Esophagus (tissue), 2 donors: ENCODE measurements around the gene KMT2E. TPM values are rescaled to one million over a fixed set of nuclear protein-coding genes. Genes with fewer than 3 reads are reported as not detected.
A peak's percentile ranks its signal among the peaks of the same experiment; 100 is the strongest.
"Not testable (repeated sequence)": the region's sequence is repeated elsewhere in the genome, so short reads cannot be mapped to it uniquely, and the experiment has no call there.

Experiments
- H3K27ac ChIP-seq, 2 donors: one replicate each; pipeline ENCODE4 v1.5.1; 2013; ENCODE audit warnings: low read depth in 2 of 2, mild to moderate bottlenecking in 2 of 2, inconsistent platforms in 1 of 2, low read length in 1 of 2, moderate library complexity in 1 of 2
- H3K27me3 ChIP-seq, 2 donors: one replicate each; pipeline ENCODE4 v1.6.1; 2013; ENCODE audit warnings: low read length in 2 of 2, control low read depth in 1 of 2, mild to moderate bottlenecking in 1 of 2; ENCODE audit not compliant: insufficient read depth in 2 of 2, control insufficient read depth in 1 of 2
- H3K36me3 ChIP-seq, 2 donors: one replicate each; pipeline ENCODE4 v1.6.1; 2013; ENCODE audit warnings: low read length in 1 of 2; ENCODE audit not compliant: control insufficient read depth in 2 of 2, insufficient read depth in 2 of 2
- H3K4me1 ChIP-seq, 2 donors: one replicate each; pipeline ENCODE4 v1.6.1; 2013; ENCODE audit warnings: low read length in 1 of 2; ENCODE audit not compliant: control insufficient read depth in 2 of 2, insufficient read depth in 2 of 2
- H3K4me3 ChIP-seq, 2 donors: one replicate each; pipeline ENCODE4 v1.5.1; 2013; ENCODE audit warnings: low read length in 2 of 2, mild to moderate bottlenecking in 2 of 2, low read depth in 1 of 2, moderate library complexity in 1 of 2
- H3K9me3 ChIP-seq, 2 donors: one replicate each; pipeline ENCODE4 v1.6.1; 2013; ENCODE audit warnings: mild to moderate bottlenecking in 2 of 2, low read depth in 1 of 2, low read length in 1 of 2, moderate library complexity in 1 of 2; ENCODE audit not compliant: control insufficient read depth in 2 of 2, insufficient read depth in 1 of 2
- WGBS, 2 donors: extraction: QIAGEN DNeasy Blood & Tissue Kit; methylation state at CpG; one replicate each; pipeline ENCODE4 v1.1.7; 2013; 5-methylcytosine and 5-hydroxymethylcytosine counted together
- polyA plus RNA-seq, 2 donors: library from polyadenylated mRNA; stranded (reverse); fragments of 200-250 nt; gene quantifications; one replicate each; pipeline ENCODE4 v1.2.3, GENCODE V29; 2013
- donor health status: healthy with polysubstance abuse.
- donor health status: Bipolar disorder and iron deficiency.

The KMT2E gene
- polyA plus RNA-seq, 2 donors = 10.8 to 15.0 TPM

DNA sequence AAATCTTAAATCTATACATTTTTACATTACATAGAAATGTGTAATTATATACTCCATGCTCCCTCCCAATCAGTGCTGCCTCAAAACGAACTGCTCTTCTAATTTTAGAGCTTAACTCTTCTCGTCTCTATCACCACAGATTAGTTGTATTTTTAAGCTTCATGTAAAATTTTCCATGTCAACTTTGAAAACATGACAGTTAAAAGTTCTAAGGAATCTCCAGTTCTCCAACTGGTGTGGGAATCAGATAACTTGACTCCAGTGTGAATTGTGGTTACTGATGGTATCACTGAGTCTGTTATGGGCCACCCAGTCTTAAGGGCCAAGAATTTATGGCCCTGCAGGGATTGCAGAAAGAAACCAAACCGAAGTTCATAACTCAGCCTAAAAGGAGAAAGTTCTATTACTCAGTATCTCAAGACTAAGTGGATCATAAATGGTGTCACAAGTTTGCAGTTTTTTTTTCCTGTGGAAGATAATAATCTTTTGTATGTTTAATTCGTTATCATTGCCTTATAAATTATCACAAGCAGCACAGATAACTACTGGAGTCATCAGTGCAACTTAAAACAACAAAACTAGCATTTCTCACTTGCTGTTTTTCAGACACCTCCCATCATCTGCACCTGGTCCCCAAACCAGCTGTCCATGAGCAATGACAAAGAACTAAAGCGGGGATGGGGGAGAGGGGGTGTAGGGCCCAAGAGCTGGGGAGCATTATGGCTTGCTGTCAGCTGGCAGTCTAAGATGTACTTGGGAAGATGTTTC lies 31.5 kb upstream of the KMT2E start:
- no peaks in the 10 kb centered on the region for H3K27me3 ChIP-seq
- peaks cover 0 to 2% of the 10 kb centered on the region in 2 donors for H3K36me3 ChIP-seq
- peaks cover 3 to 7% of the 10 kb centered on the region in 2 donors for H3K4me1 ChIP-seq
- peak overlapping the region; percentile 81 to 97 for H3K27ac ChIP-seq
- no peaks in the 10 kb centered on the region for H3K9me3 ChIP-seq
- H3K4me3 ChIP-seq = peak overlapping the region in 1 of 2 donors; percentile 77
- WGBS, 2 donors = 36 to 40% methylated on average over 5 of the region's 5 CpGs

DNA sequence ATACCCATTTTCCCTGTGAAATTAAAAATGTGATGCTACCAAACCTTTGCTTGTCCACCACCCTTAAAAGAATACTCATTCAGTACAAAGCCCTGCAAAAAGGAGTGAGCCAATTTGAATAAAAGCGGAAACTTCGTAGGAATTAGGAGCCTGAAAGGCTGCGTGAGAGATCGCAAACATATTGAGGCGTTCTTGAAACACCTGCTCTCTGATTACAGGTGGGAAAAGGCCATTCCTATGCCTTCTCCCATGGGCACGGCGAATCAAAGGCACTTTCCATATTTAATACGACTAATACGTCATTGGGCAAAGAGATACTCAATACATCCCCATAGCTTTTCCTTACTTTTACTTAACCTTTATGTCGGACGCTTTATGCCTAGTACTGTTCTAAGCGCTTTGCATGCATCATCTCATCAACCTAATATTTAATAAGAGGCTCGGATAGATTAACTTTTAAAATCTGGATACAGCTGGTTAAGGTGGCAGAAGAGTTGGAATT lies 30.9 kb upstream of the KMT2E start:
- Histone ChIP-seq H3K36me3 (peaks cover 0 to 2% of the 10 kb centered on the region in 2 donors), H3K4me1 (peaks cover 3 to 7% of the 10 kb centered on the region in 2 donors), H3K27me3 (no peaks in the 10 kb centered on the region), H3K27ac (peak overlapping the region; percentile 95 to 97), H3K4me3 (peak overlapping the region; percentile 55 to 77), H3K9me3 (no peaks in the 10 kb centered on the region)
- 12 to 20% methylated on average over 13 of the region's 13 CpGs for WGBS, 2 donors

- Histone ChIP-seq H3K4me1 (peaks cover 3 to 7% of the 10 kb centered on the region in 2 donors), H3K27me3 (no peaks in the 10 kb centered on the region), H3K27ac (peak overlapping the region; percentile 95 to 97), H3K9me3 (no peaks in the 10 kb centered on the region), H3K4me3 (peak overlapping the region; percentile 55 to 77), H3K36me3 (peaks cover under 1 to 2% of the 10 kb centered on the region in 2 donors)
- 0 to 1% methylated on average over 61 to 62 of the region's 62 CpGs for WGBS, 2 donors
These were observed 30.1 kb upstream of the KMT2E start for GRCh38 chr7:104983578-104984539.

DNA sequence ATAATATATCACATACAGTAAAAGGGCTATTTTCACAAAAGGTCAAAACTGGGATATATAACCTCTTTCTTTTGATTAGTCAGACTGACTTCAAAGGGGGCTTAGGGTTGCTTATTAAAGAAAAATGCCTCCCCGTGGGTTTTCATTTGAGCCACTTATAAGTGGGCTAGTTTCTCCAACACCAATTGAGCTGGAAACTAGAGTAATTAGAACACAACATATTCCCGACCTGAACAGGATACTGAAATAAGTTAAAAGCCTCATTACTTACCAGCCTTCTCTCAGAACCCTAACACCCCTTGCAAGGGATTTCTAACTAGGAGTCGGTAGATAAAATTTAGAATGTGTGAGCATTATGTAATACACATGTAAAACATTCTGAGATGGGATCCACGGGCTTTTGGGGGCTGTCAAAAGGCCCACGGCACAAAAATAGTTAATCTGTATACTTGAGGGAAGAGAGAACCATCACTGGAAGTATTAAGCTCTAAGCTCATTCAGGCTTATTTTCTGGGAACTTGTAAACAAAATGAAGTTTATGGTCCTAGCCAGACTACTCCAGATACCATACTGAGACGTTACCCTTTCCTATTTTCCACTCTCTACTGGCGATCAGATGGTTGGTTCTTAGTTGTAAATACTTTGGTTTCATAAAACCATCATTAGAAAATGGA lies 29.3 kb upstream of the KMT2E start:
- Histone ChIP-seq H3K4me3 (peak overlapping the region in 1 of 2 donors; percentile 77), H3K36me3 (peaks cover 2 to 5% of the 10 kb centered on the region in 2 donors), H3K27ac (peak overlapping the region; percentile 95 to 97), H3K4me1 (peaks cover 0 to 7% of the 10 kb centered on the region in 2 donors), H3K27me3 (no peaks in the 10 kb centered on the region), H3K9me3 (no peaks in the 10 kb centered on the region)
- 34 to 35% methylated on average over 7 of the region's 7 CpGs for WGBS, 2 donors

DNA sequence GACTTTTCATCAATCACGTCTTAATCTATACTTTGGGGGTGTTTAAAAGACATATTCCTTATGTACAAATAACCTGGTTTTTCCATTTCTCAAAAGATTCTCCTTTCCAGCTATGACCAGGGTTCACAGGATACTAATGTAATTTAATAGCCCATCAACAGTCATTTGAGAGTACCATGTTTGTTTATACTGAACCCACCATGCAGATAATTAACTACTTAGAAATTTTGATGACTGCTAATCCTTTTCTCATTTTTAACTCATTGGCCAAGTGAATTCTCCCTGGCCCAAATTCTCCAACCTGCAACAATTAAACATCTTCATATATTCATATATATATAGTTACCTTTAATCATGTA lies 28.8 kb upstream of the KMT2E start:
- H3K27ac ChIP-seq = no peak overlapping the region
- peaks cover 0 to 7% of the 10 kb centered on the region in 2 donors for H3K4me1 ChIP-seq
- 32 to 39% methylated on average over 1 of the region's 1 CpG for WGBS, 2 donors

DNA sequence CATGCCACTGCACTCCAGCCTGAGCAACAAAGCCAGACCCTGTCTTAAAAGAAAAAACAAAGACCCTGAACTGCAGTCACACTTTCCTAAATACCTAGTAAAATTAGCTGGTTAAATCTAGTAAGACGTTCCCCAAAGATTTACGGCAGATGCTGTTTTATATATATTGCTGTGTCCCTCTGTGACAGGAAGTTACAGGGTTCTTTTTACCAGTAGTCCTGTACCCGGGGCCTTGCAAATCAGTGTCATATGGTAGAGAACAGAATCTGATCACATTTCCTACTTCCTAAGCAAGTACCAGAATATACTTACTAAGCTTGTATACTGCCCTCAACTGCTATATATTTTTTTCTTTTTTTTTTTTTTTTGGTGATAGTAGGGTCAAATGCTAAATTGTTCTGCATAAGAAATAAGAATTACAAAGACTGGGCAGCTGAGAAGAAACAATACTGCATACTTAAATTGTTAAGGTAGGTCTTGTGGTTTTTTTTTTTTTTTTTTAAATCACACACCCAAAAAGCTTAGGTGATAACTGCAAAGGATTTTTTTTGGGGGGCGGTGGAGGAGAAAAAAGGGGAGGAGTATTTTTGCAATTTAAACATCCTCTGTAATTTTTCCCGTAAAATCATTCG lies 27.3 kb upstream of the KMT2E start:
- H3K4me1 ChIP-seq = peaks cover 0 to 7% of the 10 kb centered on the region in 2 donors
- 69 to 76% methylated on average over 6 of the region's 6 CpGs for WGBS, 2 donors
- peak overlapping the region in 1 of 2 donors; percentile 47 for H3K27ac ChIP-seq

More for the DNA sequence above, 28.8 kb upstream of the KMT2E start:
- Histone ChIP-seq H3K9me3 (no peaks in the 10 kb centered on the region), H3K27me3 (no peaks in the 10 kb centered on the region), H3K4me3 (no peak overlapping the region), H3K36me3 (peaks cover 2 to 5% of the 10 kb centered on the region in 2 donors)

GRCh38 chr7:104987403-104987802 lies 26.6 kb upstream of the KMT2E start:
- 86 to 89% methylated on average over 14 of the region's 14 CpGs for WGBS, 2 donors

More for the DNA sequence above, 27.3 kb upstream of the KMT2E start:
- Histone ChIP-seq H3K4me3 (no peak overlapping the region), H3K9me3 (no peaks in the 10 kb centered on the region), H3K36me3 (peaks cover 2 to 8% of the 10 kb centered on the region in 2 donors), H3K27me3 (no peaks in the 10 kb centered on the region)

DNA sequence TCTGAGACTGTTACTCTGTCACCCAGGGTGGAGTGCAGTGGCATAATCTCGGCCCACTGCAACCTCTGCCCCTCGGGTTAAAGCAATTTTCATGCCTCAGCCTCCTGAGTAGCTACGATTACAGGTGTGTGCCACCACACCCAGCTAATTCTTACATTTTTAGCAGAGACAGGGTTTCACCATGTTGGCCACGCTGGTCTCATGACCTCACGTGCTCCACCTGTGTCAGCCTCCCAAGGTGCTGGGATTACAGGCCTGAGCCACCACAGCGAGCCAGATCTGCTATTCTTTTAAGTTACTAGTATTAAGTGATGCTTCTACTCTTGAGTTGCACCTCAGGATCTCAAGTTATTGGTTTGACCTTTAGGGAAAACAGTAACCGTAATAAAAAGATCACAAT lies 23.0 kb upstream of the KMT2E start:
- Histone ChIP-seq H3K36me3 (peaks cover 2 to 8% of the 10 kb centered on the region in 2 donors), H3K4me3 (no peak overlapping the region), H3K27ac (no peak overlapping the region), H3K27me3 (no peaks in the 10 kb centered on the region), H3K4me1 (peaks cover 0 to 3% of the 10 kb centered on the region in 2 donors), H3K9me3 (no peaks in the 10 kb centered on the region)
- WGBS, 2 donors = 92 to 96% methylated on average over 7 of the region's 7 CpGs

More at GRCh38 chr7:104987403-104987802, 26.6 kb upstream of the KMT2E start:
- not testable (repeated sequence) for H3K9me3 ChIP-seq, H3K27me3 ChIP-seq, H3K36me3 ChIP-seq, H3K4me1 ChIP-seq, H3K27ac ChIP-seq, H3K4me3 ChIP-seq
